DND-41 (cell line): Measurements from ENCODE around the gene ARHGAP5.

Experiments used
- ATAC-seq: fragments of 200-7000 bp; cut with Tn5 transposase; 3 replicates; pipeline ENCODE4 v1.9.1; 2021; ENCODE audit warnings: low read depth; ENCODE audit not compliant: insufficient read depth
- DNase-seq: peaks from one replicate; pipeline ENCODE4 v3.0.0-alpha.2; 2020
- H2AFZ ChIP-seq: 2 replicates; pipeline ENCODE4 v1.6.0; 2012; ENCODE audit warnings: low read depth, low read length
- H3K27ac ChIP-seq: 2 replicates; pipeline ENCODE4 v1.5.1; 2012; ENCODE audit warnings: low read length, inconsistent platforms
- H3K27me3 ChIP-seq: fragments of 200-600 bp; sonication (generic); 2 replicates; pipeline ENCODE4 v1.6.0; 2012; ENCODE audit warnings: low read length, mild to moderate bottlenecking, inconsistent platforms; ENCODE audit not compliant: insufficient read depth, poor library complexity
- H3K36me3 ChIP-seq: 2 replicates; pipeline ENCODE4 v1.5.1; 2012; ENCODE audit warnings: low read length, inconsistent platforms; ENCODE audit not compliant: insufficient read depth
- H3K4me1 ChIP-seq: 2 replicates; pipeline ENCODE4 v1.5.1; 2012; ENCODE audit warnings: mild to moderate bottlenecking, low read length; ENCODE audit not compliant: insufficient read depth
- H3K4me2 ChIP-seq: 2 replicates; pipeline ENCODE4 v1.6.0; 2012; ENCODE audit warnings: mild to moderate bottlenecking, moderate library complexity, low read length, inconsistent platforms; ENCODE audit not compliant: insufficient read depth
- H3K4me3 ChIP-seq, 2 experiments: fragments of 200-600 bp in 1 of 2; shearing (Covaris generic) in 1 of 2; 2 replicates each; pipeline ENCODE4 v1.5.1; 2012 to 2016; ENCODE audit warnings: inconsistent platforms in 2 of 2, low read length in 2 of 2, mild to moderate bottlenecking in 2 of 2, low read depth in 1 of 2, moderate library complexity in 1 of 2
- H3K79me2 ChIP-seq: 2 replicates; pipeline ENCODE4 v1.6.0; 2012; ENCODE audit warnings: low read length, inconsistent platforms; ENCODE audit not compliant: insufficient read depth
- H3K9ac ChIP-seq: 2 replicates; pipeline ENCODE4 v1.6.0; 2012; ENCODE audit warnings: low read depth, mild to moderate bottlenecking, inconsistent platforms, low read length, moderate library complexity
- H3K9me3 ChIP-seq: 2 replicates; pipeline ENCODE4 v1.5.1; 2012; ENCODE audit warnings: low read length, moderate library complexity, mild to moderate bottlenecking, inconsistent platforms; ENCODE audit not compliant: insufficient read depth, severe bottlenecking
- H4K20me1 ChIP-seq: 2 replicates; pipeline ENCODE4 v1.6.0; 2012; ENCODE audit warnings: low read length; ENCODE audit not compliant: insufficient read depth
- CTCF ChIP-seq: IDR thresholded peaks from 2 replicates; pipeline ENCODE4 v1.5.1; 2012; ENCODE audit warnings: borderline replicate concordance, low read length, moderate library complexity, mild to moderate bottlenecking; ENCODE audit not compliant: poor library complexity, severe bottlenecking; ENCODE audit errors: extremely low read depth
- EZH2 ChIP-seq: IDR thresholded peaks from 3 replicates; pipeline ENCODE4 v1.6.1; 2012; ENCODE audit warnings: borderline replicate concordance, low read depth, mild to moderate bottlenecking, moderate library complexity, low read length, inconsistent platforms; ENCODE audit not compliant: severe bottlenecking

ARHGAP5 gene

GRCh38 chr14:32166029-32166428, 88.9 kb downstream of the ARHGAP5 start:
- Histone ChIP-seq H3K36me3 (no peaks in the 10 kb centered on the region), H3K79me2 (no peaks in the 10 kb centered on the region), H3K4me3 (no peak overlapping the region), H3K4me2 (no peak overlapping the region), H3K27ac (no peak overlapping the region), H4K20me1 (no peaks in the 10 kb centered on the region), H3K9me3 (no peaks in the 10 kb centered on the region), H3K9ac (no peak overlapping the region), H3K27me3 (no peaks in the 10 kb centered on the region), H2AFZ (no peak overlapping the region), H3K4me1 (no peaks in the 10 kb centered on the region; the same call in 1 of the 2 replicates)
- no peak for DNase-seq
- TF ChIP-seq CTCF (no peak), EZH2 (no peak)
- no peak for ATAC-seq

GRCh38 chr14:32166924-32167323, 89.8 kb downstream of the ARHGAP5 start:
- no peak overlapping the region for H3K4me2 ChIP-seq
- no peaks in the 10 kb centered on the region; the same call in 1 of the 2 replicates for H3K4me1 ChIP-seq
- H3K27ac ChIP-seq = no peak overlapping the region
- H4K20me1 ChIP-seq = no peaks in the 10 kb centered on the region
- H3K36me3 ChIP-seq = no peaks in the 10 kb centered on the region
- no peak overlapping the region for H2AFZ ChIP-seq
- no peak overlapping the region for H3K9ac ChIP-seq
- no peak overlapping the region for H3K4me3 ChIP-seq
- H3K27me3 ChIP-seq = no peaks in the 10 kb centered on the region
- DNase-seq (no peak), ATAC-seq (no peak)
- no peak for TF ChIP-seq EZH2
- TF ChIP-seq CTCF = no peak
- H3K9me3 ChIP-seq = no peaks in the 10 kb centered on the region
- no peaks in the 10 kb centered on the region for H3K79me2 ChIP-seq

GRCh38 chr14:32167907-32168306, 90.8 kb downstream of the ARHGAP5 start:
- Histone ChIP-seq H2AFZ (no peak overlapping the region), H3K36me3 (no peaks in the 10 kb centered on the region), H3K79me2 (no peaks in the 10 kb centered on the region), H3K27me3 (no peaks in the 10 kb centered on the region), H3K4me1 (no peaks in the 10 kb centered on the region; the same call in 1 of the 2 replicates), H3K27ac (no peak overlapping the region), H4K20me1 (no peaks in the 10 kb centered on the region), H3K4me3 (no peak overlapping the region), H3K9ac (no peak overlapping the region), H3K4me2 (no peak overlapping the region), H3K9me3 (no peaks in the 10 kb centered on the region)
- DNase-seq (no peak), ATAC-seq (no peak)
- TF ChIP-seq CTCF = no peak
- no peak for TF ChIP-seq EZH2

GRCh38 chr14:32169191-32169590, 92.1 kb downstream of the ARHGAP5 start:
- no peak for TF ChIP-seq EZH2
- H3K27ac ChIP-seq = no peak overlapping the region
- ATAC-seq = no peak
- H3K4me1 ChIP-seq = no peaks in the 10 kb centered on the region; the same call in 1 of the 2 replicates
- no peaks in the 10 kb centered on the region for H4K20me1 ChIP-seq
- H3K4me3 ChIP-seq = no peak overlapping the region
- H2AFZ ChIP-seq = no peak overlapping the region
- no peak for DNase-seq
- H3K4me2 ChIP-seq = no peak overlapping the region
- H3K79me2 ChIP-seq = no peaks in the 10 kb centered on the region
- no peaks in the 10 kb centered on the region for H3K9me3 ChIP-seq
- no peaks in the 10 kb centered on the region for H3K27me3 ChIP-seq
- H3K9ac ChIP-seq = no peak overlapping the region
- H3K36me3 ChIP-seq = no peaks in the 10 kb centered on the region
